SW480 (cell line): ENCODE results near the gene ADAM33.

Experiments
- DNase-seq: peaks from one replicate; pipeline ENCODE4 v3.0.0-alpha.2; 2016; ENCODE audit warnings: low spot score

The ADAM33 gene

GRCh38 chr20:3667434-3668037, 14.3 kb downstream of the ADAM33 start:
- DNase-seq, result no peak

- DNase-seq, result no peak
Observed at GRCh38 chr20:3663858-3664257, 18.0 kb downstream of the ADAM33 start.

GRCh38 chr20:3663031-3663701, 18.6 kb downstream of the ADAM33 start, which contains the start of gene GFRA4:
GFRA4 (minus strand) TSS chr20:3663399; CDS start chr20:3663399, 0 bp downstream.
- DNase-seq, result no peak

GRCh38 chr20:3661814-3662665, 19.8 kb downstream of the ADAM33 start:
- no peak for DNase-seq

- DNase-seq, result no peak
Observed at GRCh38 chr20:3661060-3661813, 20.6 kb downstream of the ADAM33 start.

- no peak for DNase-seq
Observed at GRCh38 chr20:3660262-3661059, 21.3 kb downstream of the ADAM33 start.

GRCh38 chr20:3659492-3660261, 22.1 kb downstream of the ADAM33 start:
- DNase-seq, result no peak

- no peak for DNase-seq
Observed at GRCh38 chr20:3658716-3659491, 22.9 kb downstream of the ADAM33 start.

- no peak for DNase-seq
Observed at GRCh38 chr20:3658019-3658715, 23.6 kb downstream of the ADAM33 start.

GRCh38 chr20:3655131-3655405, 26.7 kb downstream of the ADAM33 start:
- no peak for DNase-seq

GRCh38 chr20:3654326-3655130, 27.3 kb downstream of the ADAM33 start:
- DNase-seq, result no peak

GRCh38 chr20:3653921-3654320, 27.9 kb downstream of the ADAM33 start:
- DNase-seq, result no peak

- peak; percentile 53 for DNase-seq
Observed at GRCh38 chr20:3652676-3653596, 28.9 kb downstream of the ADAM33 start.

- no peak for DNase-seq
Observed at GRCh38 chr20:3652221-3652620, 29.6 kb downstream of the ADAM33 start.

GRCh38 chr20:3651204-3651962, 30.4 kb downstream of the ADAM33 start:
- no peak for DNase-seq

- DNase-seq, result no peak
Observed at GRCh38 chr20:3648951-3649350, 32.9 kb downstream of the ADAM33 start.

GRCh38 chr20:3647473-3647872, 34.3 kb downstream of the ADAM33 start:
- no peak for DNase-seq
